ENCODE data around the gene NAP1L4. TPM values are rescaled to one million over a fixed set of nuclear protein-coding genes. Genes with fewer than 3 reads are reported as not detected.

Gene NAP1L4
- total RNA-seq, 1 donor, result 121 TPM

GRCh38 chr11:2977113-2977512, 15.0 kb downstream of the NAP1L4 start:
- no peak for TF ChIP-seq CTCF (IDR thresholded peaks at IDR 0.05; ENCODE audit: insufficient read depth, low read depth, low read length)
- DNase-seq (ENCODE audit: low read depth), result no peak
- no peak overlapping the region for H3K4me3 ChIP-seq (ENCODE audit: low read depth, low read length)

GRCh38 chr11:2976294-2977063, 15.7 kb downstream of the NAP1L4 start:
- no peak for DNase-seq (ENCODE audit: low read depth)
- no peak for TF ChIP-seq CTCF (IDR thresholded peaks at IDR 0.05; ENCODE audit: insufficient read depth, low read depth, low read length)
- H3K4me3 ChIP-seq (ENCODE audit: low read depth, low read length), result no peak overlapping the region

DNA sequence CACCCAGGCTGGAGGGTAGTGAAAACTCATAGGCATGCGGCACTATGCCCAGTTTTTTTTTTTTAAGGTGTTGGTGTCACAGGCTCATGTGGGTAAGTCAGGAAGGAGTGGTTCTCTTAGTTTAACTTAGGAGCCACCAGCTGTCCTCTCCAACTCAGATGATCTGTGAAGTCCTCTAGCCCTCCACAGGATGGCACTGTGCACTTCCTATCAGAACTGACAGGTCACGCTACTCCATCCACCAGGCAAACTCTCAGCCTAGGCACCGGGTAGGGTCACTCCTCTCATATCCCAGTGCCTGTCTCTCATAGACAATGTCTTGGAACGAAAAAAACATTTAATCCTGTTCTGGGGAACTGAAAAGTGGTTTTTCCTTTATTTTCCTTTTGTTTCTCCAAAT, 16.5 kb downstream of the NAP1L4 start:
- peak; percentile 48 for DNase-seq (ENCODE audit: low read depth)
- TF ChIP-seq CTCF (IDR thresholded peaks at IDR 0.05; ENCODE audit: insufficient read depth, low read depth, low read length), result peak; percentile 61
- no peak overlapping the region for H3K4me3 ChIP-seq (ENCODE audit: low read depth, low read length)

- DNase-seq (ENCODE audit: low read depth), result no peak
- no peak for TF ChIP-seq CTCF (IDR thresholded peaks at IDR 0.05; ENCODE audit: insufficient read depth, low read depth, low read length)
- no peak overlapping the region for H3K4me3 ChIP-seq (ENCODE audit: low read depth, low read length)
These were observed 17.9 kb downstream of the NAP1L4 start for GRCh38 chr11:2974272-2974671.

DNA sequence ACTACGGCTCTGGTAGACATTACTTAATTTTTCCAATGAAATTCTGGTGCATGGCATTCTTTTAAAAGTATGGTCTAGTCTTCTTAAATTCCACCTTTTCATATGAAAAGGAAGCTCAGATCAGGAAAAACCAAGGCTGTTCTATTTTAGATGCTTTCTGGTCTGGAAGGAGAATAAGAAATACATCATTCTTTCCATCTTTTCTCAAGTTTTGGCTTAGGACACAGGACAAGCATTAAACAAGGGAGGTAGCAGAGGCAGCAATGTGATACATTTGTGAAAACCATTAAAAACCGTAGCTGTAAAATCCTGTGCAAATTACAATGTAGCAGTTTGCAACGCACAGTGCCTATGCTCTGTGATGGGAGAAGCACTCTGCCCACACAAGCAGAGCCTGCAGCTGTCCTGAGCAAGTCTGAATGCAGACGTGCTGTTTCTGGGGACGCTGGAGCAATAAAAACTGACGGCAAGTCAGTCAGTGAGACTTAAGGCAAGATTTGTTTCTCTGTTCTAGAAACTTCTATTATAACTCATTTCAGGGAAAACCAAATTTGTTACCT, 23.7 kb downstream of the NAP1L4 start:
- no peak for DNase-seq (ENCODE audit: low read depth)
- no peak for TF ChIP-seq CTCF (IDR thresholded peaks at IDR 0.05; ENCODE audit: insufficient read depth, low read depth, low read length)
- H3K4me3 ChIP-seq (ENCODE audit: low read depth, low read length), result no peak overlapping the region

DNA sequence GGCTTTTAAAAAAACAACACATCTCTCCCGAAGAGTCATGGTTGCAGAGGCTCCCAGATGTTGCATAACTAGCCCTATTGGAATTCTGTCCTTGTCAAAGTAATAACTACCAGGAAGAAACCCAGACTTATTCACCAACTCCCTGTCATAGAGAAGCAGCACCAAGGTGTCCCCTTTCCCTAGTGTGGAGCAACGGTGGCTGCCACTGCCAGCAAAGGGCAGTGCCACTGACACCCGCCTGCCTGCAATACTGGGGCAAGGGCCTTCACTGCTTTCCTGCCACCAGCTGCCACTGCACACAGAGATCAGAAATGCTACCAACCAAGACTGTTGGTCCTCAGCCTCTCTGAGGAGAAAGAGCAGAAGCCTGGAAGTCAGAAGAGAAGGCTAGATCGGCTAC, 27.3 kb downstream of the NAP1L4 start:
- TF ChIP-seq CTCF (IDR thresholded peaks at IDR 0.05; ENCODE audit: insufficient read depth, low read depth, low read length), result no peak
- H3K4me3 ChIP-seq (ENCODE audit: low read depth, low read length), result no peak overlapping the region
- DNase-seq (ENCODE audit: low read depth), result no peak

Measured in fibroblast of villous mesenchyme (primary cell).